GM12878 (cell line): ENCODE measurements around the gene PTBP1.

ENCODE experiments used
- CBX3 ChIP-seq: fragments of 200-600 bp; sonication (generic); IDR thresholded peaks from 2 replicates; pipeline ENCODE4 v1.6.1; 2016; ENCODE audit warnings: low read depth, borderline replicate concordance
- CHD4 ChIP-seq: fragments of 200-600 bp; sonication (generic); IDR thresholded peaks from 2 replicates; pipeline ENCODE4 v1.6.1; 2016; ENCODE audit warnings: mild to moderate bottlenecking
- FOS ChIP-seq: IDR thresholded peaks from 3 replicates; pipeline ENCODE4 v1.6.1; 2011; ENCODE audit warnings: borderline replicate concordance; ENCODE audit not compliant: insufficient read length; ENCODE audit errors: extremely low read depth
- KDM1A ChIP-seq: fragments of 200-600 bp; sonication (generic); IDR thresholded peaks from 2 replicates; pipeline ENCODE4 v1.6.1; 2016; ENCODE audit warnings: borderline replicate concordance
- MXI1 ChIP-seq: fragments of 150-350 bp; IDR thresholded peaks from 2 replicates; pipeline ENCODE4 v1.6.1; 2011; ENCODE audit warnings: low read depth, mild to moderate bottlenecking, inconsistent platforms, low read length, improper control_type of control experiment
- NRF1 ChIP-seq: conservative IDR thresholded peaks from 2 replicates; pipeline ENCODE4 v1.6.1; 2011; ENCODE audit warnings: mild to moderate bottlenecking, low read depth, low read length, improper control_type of control experiment
- POLR2A ChIP-seq: IDR thresholded peaks from 2 replicates; pipeline ENCODE4 v1.6.1; 2011; ENCODE audit warnings: low read depth, mild to moderate bottlenecking, low read length
- RAD21 ChIP-seq: IDR thresholded peaks from 2 replicates; pipeline ENCODE4 v1.6.1; 2011; ENCODE audit warnings: mild to moderate bottlenecking, low read depth, low read length, moderate library complexity; ENCODE audit not compliant: insufficient read depth
- RCOR1 ChIP-seq: conservative IDR thresholded peaks from 2 replicates; pipeline ENCODE4 v1.6.1; 2012; ENCODE audit warnings: low read depth, low read length, improper control_type of control experiment
- SP1 ChIP-seq: IDR thresholded peaks from one replicate; pipeline ENCODE4 v1.6.1; 2011; ENCODE audit warnings: low read depth, low read length
- YY1 ChIP-seq: IDR thresholded peaks from 2 replicates; pipeline ENCODE4 v1.6.1; 2011; ENCODE audit warnings: low read depth, mild to moderate bottlenecking, low read length
- ZBED1 ChIP-seq: IDR thresholded peaks from 2 replicates; pipeline ENCODE4 v1.6.1; 2016; ENCODE audit warnings: borderline replicate concordance
- ZZZ3 ChIP-seq: IDR thresholded peaks from 2 replicates; pipeline ENCODE4 v1.6.1; 2011; ENCODE audit warnings: low read depth; ENCODE audit not compliant: control insufficient read depth, insufficient read length
- TF ChIP-seq, protein P1 (sequence below), 3 experiments: IDR thresholded peaks in 2 of 3; conservative IDR thresholded peaks in 1 of 3; 2 replicates each; pipeline ENCODE4 v1.5.1; 2011; ENCODE audit warnings: low read depth in 3 of 3, low read length in 3 of 3, mild to moderate bottlenecking in 3 of 3, control low read depth in 2 of 3, moderate library complexity in 2 of 3, inconsistent platforms in 1 of 3, mixed read lengths in 1 of 3; ENCODE audit not compliant: control insufficient read depth in 2 of 3, insufficient read depth in 1 of 3; ENCODE audit errors: extremely low read depth in 1 of 3

- TF ChIP-seq MXI1: no peak
- TF ChIP-seq CBX3: no peak
- no peak for TF ChIP-seq FOS
- no peak for TF ChIP-seq NRF1
- no peak for TF ChIP-seq ZBED1
- TF ChIP-seq CHD4: no peak
- TF ChIP-seq, protein P1, sequence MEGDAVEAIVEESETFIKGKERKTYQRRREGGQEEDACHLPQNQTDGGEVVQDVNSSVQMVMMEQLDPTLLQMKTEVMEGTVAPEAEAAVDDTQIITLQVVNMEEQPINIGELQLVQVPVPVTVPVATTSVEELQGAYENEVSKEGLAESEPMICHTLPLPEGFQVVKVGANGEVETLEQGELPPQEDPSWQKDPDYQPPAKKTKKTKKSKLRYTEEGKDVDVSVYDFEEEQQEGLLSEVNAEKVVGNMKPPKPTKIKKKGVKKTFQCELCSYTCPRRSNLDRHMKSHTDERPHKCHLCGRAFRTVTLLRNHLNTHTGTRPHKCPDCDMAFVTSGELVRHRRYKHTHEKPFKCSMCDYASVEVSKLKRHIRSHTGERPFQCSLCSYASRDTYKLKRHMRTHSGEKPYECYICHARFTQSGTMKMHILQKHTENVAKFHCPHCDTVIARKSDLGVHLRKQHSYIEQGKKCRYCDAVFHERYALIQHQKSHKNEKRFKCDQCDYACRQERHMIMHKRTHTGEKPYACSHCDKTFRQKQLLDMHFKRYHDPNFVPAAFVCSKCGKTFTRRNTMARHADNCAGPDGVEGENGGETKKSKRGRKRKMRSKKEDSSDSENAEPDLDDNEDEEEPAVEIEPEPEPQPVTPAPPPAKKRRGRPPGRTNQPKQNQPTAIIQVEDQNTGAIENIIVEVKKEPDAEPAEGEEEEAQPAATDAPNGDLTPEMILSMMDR (IDR thresholded peaks at IDR 0.05 in 2 of 3, conservative IDR thresholded peaks at IDR 0.05 in 1 of 3; ENCODE audit: control insufficient read depth in 2 of 3, extremely low read depth in 1 of 3, insufficient read depth in 1 of 3, low read depth in 3 of 3, low read length in 3 of 3): no peak
- no peak for TF ChIP-seq SP1
- no peak for TF ChIP-seq ZZZ3
- no peak for TF ChIP-seq RCOR1
- peak; percentile 44; the same call in 1 of the 2 replicates for TF ChIP-seq POLR2A
- TF ChIP-seq KDM1A: no peak
- no peak for TF ChIP-seq YY1
- no peak for TF ChIP-seq RAD21
Measured at GRCh38 chr19:803099-803561, 5.9 kb downstream of the PTBP1 start.
